Esophagus (tissue), 2 donors: ENCODE data around the gene SLC16A8. TPM values are rescaled to one million over a fixed set of nuclear protein-coding genes. Genes with fewer than 3 reads are reported as not detected.
A peak's percentile ranks its signal among the peaks of the same experiment; 100 is the strongest.
"Not testable (repeated sequence)": the region's sequence is repeated elsewhere in the genome, so short reads cannot be mapped to it uniquely, and the experiment has no call there.

ENCODE experiments used
- H3K27ac ChIP-seq, 2 donors: one replicate each; pipeline ENCODE4 v1.5.1; 2013; ENCODE audit warnings: low read depth in 2 of 2, mild to moderate bottlenecking in 2 of 2, inconsistent platforms in 1 of 2, low read length in 1 of 2, moderate library complexity in 1 of 2
- H3K27me3 ChIP-seq, 2 donors: one replicate each; pipeline ENCODE4 v1.6.1; 2013; ENCODE audit warnings: low read length in 2 of 2, control low read depth in 1 of 2, mild to moderate bottlenecking in 1 of 2; ENCODE audit not compliant: insufficient read depth in 2 of 2, control insufficient read depth in 1 of 2
- H3K36me3 ChIP-seq, 2 donors: one replicate each; pipeline ENCODE4 v1.6.1; 2013; ENCODE audit warnings: low read length in 1 of 2; ENCODE audit not compliant: control insufficient read depth in 2 of 2, insufficient read depth in 2 of 2
- H3K4me1 ChIP-seq, 2 donors: one replicate each; pipeline ENCODE4 v1.6.1; 2013; ENCODE audit warnings: low read length in 1 of 2; ENCODE audit not compliant: control insufficient read depth in 2 of 2, insufficient read depth in 2 of 2
- H3K4me3 ChIP-seq, 2 donors: one replicate each; pipeline ENCODE4 v1.5.1; 2013; ENCODE audit warnings: low read length in 2 of 2, mild to moderate bottlenecking in 2 of 2, low read depth in 1 of 2, moderate library complexity in 1 of 2
- H3K9me3 ChIP-seq, 2 donors: one replicate each; pipeline ENCODE4 v1.6.1; 2013; ENCODE audit warnings: mild to moderate bottlenecking in 2 of 2, low read depth in 1 of 2, low read length in 1 of 2, moderate library complexity in 1 of 2; ENCODE audit not compliant: control insufficient read depth in 2 of 2, insufficient read depth in 1 of 2
- WGBS, 2 donors: extraction: QIAGEN DNeasy Blood & Tissue Kit; methylation state at CpG; one replicate each; pipeline ENCODE4 v1.1.7; 2013; 5-methylcytosine and 5-hydroxymethylcytosine counted together
- polyA plus RNA-seq, 2 donors: library from polyadenylated mRNA; stranded (reverse); fragments of 200-250 nt; gene quantifications; one replicate each; pipeline ENCODE4 v1.2.3, GENCODE V29; 2013
- donor health status: healthy with polysubstance abuse.
- donor health status: Bipolar disorder and iron deficiency.

The SLC16A8 gene
- polyA plus RNA-seq, 2 donors = 0.25 to 0.41 TPM

DNA sequence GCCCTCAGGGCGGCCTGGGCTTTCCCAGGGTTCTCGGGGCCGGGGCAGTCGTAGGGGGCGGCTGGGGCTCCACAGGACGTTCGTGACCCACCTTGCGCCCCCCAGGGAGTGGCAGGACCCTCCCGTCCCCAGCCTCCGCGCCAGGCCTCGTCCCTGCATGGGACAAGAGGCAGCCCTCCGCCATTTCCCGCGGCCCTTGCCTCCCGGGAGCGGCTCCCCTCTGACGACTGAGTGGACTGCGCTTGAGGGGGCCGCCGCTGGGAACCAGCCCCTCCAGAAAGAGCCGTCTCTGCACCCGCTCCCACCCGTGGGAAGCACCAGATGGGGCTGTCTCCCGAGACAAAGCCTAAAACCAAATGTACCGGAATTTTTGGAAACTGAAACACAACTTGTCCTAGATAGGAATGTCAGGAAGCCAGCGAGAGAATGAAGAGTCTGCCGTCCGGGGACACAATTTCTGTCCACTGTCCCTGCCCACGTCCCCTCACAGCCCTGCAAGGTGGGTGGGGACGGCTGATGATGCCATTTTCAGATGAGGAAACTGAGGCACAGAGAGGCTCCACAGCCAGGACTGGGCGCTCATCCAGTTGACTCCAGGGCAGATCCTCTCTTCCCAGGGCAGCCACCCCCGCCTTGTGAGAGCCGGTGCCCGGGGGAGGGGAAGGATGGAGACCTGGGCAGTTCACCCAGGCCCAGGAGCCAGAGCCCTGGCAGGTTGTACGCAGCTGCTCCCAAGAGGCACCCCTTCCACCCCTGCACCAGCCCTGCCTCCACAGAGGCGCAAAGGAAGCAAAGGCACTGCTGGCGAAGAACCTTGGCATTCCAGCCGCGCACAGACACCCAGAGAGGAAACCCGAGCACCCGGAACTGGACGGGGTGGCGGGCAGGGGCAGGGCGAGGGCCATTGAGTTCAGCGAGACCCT lies 44.8 kb downstream of the SLC16A8 start:
- Histone ChIP-seq H3K4me3 (no peak overlapping the region), H3K27ac (peak overlapping the region in 1 of 2 donors; percentile 15), H3K9me3 (no peaks in the 10 kb centered on the region), H3K27me3 (no peaks in the 10 kb centered on the region), H3K4me1 (peaks cover 5 to 7% of the 10 kb centered on the region in 2 donors), H3K36me3 (no peaks in the 10 kb centered on the region)
- 79 to 80% methylated on average over 46 of the region's 46 CpGs for WGBS, 2 donors

DNA sequence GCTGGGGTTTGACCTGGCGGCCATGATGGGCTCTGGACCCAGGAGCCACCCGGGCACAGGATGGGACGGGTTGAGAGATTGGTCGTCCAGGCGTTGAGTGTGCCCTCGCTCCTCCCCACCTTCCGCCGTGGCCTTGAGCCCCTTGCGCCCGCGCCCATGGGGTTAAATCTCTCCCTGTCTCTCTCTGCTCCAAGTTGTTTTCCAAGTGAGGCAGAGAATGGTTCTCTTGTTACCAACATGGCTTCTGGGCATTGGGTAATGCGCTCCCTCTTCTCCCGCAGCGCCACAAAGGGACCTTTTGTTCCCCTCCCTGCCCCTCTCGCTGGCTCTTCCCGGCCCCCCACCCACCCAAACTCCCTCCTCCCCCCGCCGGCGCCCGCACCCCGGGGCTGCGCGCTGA lies 45.6 kb downstream of the SLC16A8 start:
- H3K9me3 ChIP-seq = no peaks in the 10 kb centered on the region
- peaks cover 11 to 13% of the 10 kb centered on the region in 2 donors for H3K4me1 ChIP-seq
- H3K36me3 ChIP-seq = no peaks in the 10 kb centered on the region
- no peak overlapping the region for H3K4me3 ChIP-seq
- 94% methylated on average over 20 to 23 of the region's 23 CpGs for WGBS, 2 donors
- H3K27ac ChIP-seq = peak overlapping the region in 1 of 2 donors; percentile 15
- no peaks in the 10 kb centered on the region for H3K27me3 ChIP-seq

DNA sequence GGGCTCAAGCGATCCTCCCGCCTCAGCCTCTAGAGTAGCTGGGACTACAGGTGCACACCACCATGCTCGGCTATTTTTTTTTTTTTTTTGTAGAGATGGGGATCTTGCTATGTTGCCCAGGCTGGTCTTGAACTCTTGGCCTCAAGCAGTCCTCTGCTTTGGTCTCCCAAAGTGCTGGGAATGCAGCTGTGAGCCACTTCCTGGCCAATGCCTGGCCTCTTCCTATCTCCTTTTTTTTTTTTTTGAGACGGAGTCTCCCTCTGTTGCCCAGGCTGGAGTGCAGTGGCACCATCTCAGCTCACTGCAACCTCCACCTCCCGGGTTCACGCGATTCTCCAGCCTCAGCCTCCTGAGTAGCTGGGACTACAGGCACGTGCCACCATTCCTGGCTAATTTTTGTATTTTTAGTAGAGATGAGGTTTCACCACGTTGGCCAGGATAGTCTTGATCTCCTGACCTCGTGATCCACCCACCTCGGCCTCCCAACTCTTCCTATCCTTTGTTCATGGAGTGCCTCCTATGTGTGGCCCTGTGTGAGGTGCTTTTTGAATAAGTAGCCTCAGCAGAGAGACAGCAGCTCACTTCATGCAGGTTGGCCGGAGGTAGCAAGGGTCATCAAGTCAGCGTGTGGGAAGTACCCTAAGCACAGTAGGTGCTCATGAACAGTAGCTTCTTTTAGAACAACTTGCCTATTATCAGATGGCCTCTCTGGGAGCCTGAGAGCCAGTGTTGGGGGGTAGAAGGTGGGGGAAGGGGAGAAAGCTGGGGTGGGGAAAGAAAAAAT lies 46.4 kb downstream of the SLC16A8 start:
- not testable (repeated sequence) for H3K27me3 ChIP-seq, H3K9me3 ChIP-seq, H3K27ac ChIP-seq, H3K36me3 ChIP-seq, H3K4me3 ChIP-seq
- 85 to 92% methylated on average over 13 of the region's 13 CpGs for WGBS, 2 donors
- peaks cover 11 to 16% of the 10 kb centered on the region in 2 donors for H3K4me1 ChIP-seq

DNA sequence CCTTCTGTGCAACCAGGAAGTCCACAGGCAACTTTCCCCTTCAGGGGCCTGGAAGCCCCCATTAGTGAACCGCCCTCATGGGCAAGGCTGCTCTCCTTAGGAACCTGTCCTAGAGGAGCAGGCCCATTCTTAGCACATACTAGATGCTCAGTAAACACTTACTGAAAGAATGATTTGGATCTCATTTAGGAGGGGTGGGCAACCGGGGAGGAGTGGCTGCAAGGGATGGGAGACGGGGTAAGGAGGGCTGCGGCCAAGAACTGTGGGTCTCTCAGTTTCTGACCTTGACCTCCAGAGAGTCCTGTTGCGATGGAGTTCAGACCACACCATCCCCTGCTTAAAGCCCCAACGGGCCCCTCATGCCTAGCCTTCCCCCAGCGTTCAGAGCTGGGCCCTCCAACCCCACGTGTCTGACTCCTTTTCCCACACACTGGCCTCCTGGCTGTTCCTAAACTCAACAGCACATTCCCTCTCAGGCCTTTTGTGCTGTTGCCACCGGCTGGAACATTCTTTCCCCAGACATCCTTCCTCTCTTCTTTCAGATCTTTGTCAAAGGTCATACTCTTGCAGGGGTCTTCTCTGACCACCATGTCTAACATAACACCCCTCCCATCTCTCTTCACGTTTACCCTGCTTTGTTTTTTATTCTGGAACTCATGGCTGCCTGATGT lies 47.5 kb downstream of the SLC16A8 start:
- Histone ChIP-seq H3K27me3 (no peaks in the 10 kb centered on the region), H3K4me1 (peaks cover 11 to 16% of the 10 kb centered on the region in 2 donors), H3K9me3 (no peaks in the 10 kb centered on the region), H3K4me3 (no peak overlapping the region), H3K27ac (no peak overlapping the region), H3K36me3 (no peaks in the 10 kb centered on the region)
- 75 to 77% methylated on average over 10 of the region's 10 CpGs for WGBS, 2 donors

DNA sequence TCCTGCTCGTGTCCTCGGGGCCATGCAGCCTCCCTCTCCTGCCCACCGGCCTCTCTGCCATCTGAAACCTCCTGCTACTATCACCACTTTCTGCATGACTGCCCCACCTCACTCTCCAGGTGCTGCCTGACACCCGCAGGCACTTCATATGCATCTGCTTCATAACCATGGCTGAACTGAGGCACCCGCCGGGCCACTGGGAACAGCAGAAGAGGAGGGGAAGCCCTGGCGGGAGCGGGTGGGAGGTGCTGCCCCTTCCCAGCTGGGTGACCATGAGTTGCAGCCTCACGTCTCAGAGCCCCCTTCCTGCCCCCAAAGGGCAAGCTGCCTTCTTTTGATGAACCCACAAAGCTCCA lies 48.5 kb downstream of the SLC16A8 start:
- Histone ChIP-seq H3K4me3 (no peak overlapping the region), H3K36me3 (no peaks in the 10 kb centered on the region), H3K27ac (peak overlapping the region in 1 of 2 donors; percentile 7), H3K9me3 (no peaks in the 10 kb centered on the region), H3K27me3 (no peaks in the 10 kb centered on the region), H3K4me1 (peaks cover 11 to 16% of the 10 kb centered on the region in 2 donors)
- 85 to 90% methylated on average over 9 of the region's 9 CpGs for WGBS, 2 donors

DNA sequence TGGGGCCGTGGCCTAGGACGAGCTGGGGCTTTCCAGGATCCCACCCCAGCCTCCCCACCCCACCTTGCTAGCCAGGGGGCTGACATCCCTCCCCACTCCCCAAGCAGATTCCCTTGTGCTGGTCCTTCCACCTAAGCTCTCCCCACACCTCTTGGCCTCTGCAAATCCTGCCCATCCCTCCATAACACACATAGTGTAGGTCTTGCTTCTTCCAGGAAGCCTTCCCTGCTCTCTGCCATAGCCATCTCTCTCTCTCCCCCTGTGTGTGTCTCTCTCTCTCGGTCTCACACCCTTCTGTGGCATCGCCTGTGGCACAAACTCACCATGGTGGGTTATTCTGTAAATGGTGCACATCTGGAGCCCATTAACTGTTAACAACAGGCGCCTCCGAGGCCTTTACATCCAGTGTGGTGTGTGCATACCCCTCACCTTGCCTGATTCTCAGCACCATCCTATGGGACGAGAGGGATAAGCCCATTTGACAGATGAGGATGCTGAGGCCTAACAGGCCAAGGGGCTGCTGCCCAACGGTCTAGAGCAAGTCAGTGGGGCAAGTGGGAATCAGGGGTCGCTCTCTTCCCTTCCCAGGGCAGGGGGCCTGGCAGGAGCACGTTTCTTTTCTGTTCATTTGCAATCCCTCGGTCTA lies 49.0 kb downstream of the SLC16A8 start:
- H3K9me3 ChIP-seq = no peaks in the 10 kb centered on the region
- peak overlapping the region in 1 of 2 donors; percentile 7 for H3K27ac ChIP-seq
- H3K4me1 ChIP-seq = peaks cover 11 to 16% of the 10 kb centered on the region in 2 donors
- no peak overlapping the region for H3K4me3 ChIP-seq
- no peaks in the 10 kb centered on the region for H3K27me3 ChIP-seq
- H3K36me3 ChIP-seq = no peaks in the 10 kb centered on the region
- WGBS, 2 donors = 73 to 89% methylated on average over 9 to 11 of the region's 11 CpGs

DNA sequence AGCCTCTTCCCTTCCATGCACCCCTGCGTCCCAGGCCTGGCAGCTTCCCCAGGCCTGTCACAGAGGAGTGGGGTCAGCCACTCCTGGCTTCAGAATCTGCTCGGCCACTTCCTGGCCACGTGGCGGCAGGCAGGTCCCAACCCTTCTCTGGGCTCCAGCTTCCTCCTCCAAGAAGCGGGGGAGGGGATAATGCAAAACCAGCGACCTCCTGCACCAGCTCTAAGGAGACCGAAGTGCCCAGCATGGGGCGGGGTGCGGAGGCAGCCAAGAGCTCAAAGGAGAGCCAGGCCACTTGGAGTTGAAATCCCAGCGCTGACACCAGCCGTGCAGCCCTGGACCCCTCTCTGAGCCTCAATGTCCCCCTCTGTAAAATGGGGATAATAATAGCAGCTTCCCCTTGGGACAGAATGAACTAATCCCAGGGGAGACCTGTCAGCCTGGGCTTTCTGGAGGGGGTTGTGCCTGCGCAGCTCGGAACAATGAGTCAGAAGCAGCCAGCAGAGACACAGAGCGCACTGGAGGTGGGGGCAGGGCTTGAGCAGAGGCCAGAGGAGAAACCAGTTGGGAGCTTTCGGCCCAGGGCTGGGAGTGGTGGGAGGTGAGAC lies 49.6 kb downstream of the SLC16A8 start:
- 33 to 40% methylated on average over 15 of the region's 15 CpGs for WGBS, 2 donors
- Histone ChIP-seq H3K27me3 (no peaks in the 10 kb centered on the region), H3K4me3 (no peak overlapping the region), H3K9me3 (no peaks in the 10 kb centered on the region), H3K36me3 (no peaks in the 10 kb centered on the region), H3K27ac (peak overlapping the region; percentile 80 to 82), H3K4me1 (peaks cover 11 to 16% of the 10 kb centered on the region in 2 donors)

DNA sequence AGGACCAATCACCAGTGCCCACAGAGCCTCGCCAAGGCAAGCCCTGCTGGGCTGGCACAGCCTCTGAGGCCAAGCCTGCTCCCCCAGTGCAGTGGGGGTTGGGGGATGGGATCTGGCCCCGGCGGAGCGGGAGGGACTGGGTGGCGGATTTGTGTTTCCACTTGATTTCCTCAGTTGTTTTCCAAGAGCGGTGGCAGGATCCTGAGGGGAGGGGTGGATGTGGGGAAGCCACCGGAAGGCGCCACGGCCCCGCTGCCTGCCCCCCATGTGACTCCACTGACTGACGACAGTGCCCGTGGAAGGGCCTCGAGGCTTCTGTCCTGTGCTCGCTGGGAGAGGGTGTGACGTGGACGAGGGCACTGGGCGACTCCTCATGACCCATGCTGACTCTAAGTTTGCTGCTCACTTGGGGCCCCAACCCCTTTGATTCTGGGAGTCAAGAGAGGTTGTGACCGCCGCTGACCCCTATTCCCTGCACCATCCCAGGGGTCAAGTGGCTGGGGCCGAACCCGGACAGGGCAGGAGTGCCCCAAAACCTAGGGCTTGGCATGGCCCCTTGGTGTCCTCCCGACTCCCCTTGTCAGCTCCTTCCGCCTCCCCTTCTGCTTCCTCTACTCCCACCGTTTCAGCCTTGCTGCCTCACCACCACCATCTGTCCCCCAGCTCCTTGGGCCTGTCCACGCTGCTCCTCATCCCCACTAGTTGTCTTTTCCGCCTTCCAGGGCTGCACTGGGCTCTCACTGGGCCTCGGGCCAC lies 50.3 kb downstream of the SLC16A8 start:
- Histone ChIP-seq H3K27ac (peak overlapping the region; percentile 80 to 82), H3K4me3 (no peak overlapping the region), H3K4me1 (peaks cover 11 to 16% of the 10 kb centered on the region in 2 donors), H3K9me3 (no peaks in the 10 kb centered on the region), H3K36me3 (no peaks in the 10 kb centered on the region), H3K27me3 (no peaks in the 10 kb centered on the region)
- WGBS, 2 donors = 71 to 75% methylated on average over 25 to 27 of the region's 27 CpGs
